Activated CD8-positive, alpha-beta memory T cell treated with anti-CD3 and anti-CD28 coated beads for 1 hour (primary cell): Measurements from ENCODE around the gene PDS5A.
"Not testable (repeated sequence)": the region's sequence is repeated elsewhere in the genome, so short reads cannot be mapped to it uniquely, and the experiment has no call there.

Experiments used
- DNase-seq, 2 donors: peaks; one replicate each; pipeline ENCODE4 v3.0.0-alpha.2; 2020; ENCODE audit warnings: low read depth in 1 of 2; ENCODE audit errors: extremely low read depth in 1 of 2

Gene PDS5A

DNA sequence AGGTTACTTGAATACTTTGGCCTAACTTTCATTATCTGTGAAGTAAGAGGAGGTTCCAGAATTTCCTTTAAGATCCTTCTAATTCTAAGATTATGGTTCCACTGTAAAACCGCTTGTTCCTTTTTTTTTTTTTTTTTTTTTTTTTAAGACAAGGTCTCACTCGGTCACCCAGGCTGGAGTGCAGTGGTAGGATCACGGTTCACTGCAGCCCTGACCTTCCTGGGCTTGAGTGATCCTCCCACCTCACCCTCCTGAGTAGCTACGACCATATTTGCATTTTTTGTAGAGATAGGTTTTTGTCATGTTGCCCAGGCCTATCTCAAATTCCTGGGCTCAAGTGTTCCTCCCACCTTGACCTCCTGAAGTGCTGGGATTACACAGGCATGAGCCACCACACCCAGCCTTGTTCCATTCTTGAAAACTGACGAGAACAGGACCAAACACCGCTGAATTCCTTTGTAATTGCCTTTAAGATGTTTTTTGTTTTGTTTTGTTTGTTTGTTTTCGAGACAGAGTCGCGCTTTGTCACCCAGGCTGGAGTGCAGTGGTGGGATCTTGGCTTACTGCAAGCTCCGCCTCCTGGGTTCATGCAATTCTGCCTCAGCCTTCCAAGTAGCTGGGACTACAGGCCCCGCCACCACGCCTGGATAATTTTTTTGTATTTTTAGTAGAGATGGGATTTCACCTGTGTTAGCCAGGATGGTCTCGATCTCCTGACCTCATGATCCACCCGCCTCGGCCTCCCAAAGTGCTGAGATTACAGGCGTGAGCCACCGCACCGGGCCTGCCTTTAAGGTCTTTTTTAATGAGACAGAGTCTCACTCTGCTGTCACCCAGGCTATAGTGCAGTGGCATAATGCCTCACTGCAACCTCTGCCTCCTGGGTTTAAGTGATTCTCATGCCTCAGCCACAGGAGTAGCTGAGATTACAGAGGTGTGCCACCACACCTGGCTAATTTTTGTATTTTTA lies 6.8 kb downstream of the PDS5A start:
- DNase-seq, result no peak

DNA sequence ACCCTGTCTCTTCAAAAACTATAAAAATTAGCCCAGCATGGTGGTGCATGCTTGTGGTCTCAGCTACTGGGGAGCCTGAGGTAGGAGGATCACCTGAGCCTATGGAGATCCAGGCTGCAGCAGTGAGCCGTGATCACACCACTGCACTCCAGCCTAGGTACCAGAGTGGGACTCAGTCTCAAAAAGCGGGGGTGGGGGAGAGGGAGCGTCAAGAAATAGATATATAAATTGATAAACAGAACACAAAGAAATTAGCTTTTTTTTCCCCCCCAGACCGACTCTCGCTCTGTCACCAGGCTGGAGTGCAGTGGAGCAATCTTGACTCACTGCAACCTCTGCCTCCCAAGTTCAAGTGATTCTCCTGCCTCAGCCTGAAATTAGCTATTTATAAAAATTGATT lies 14.1 kb downstream of the PDS5A start:
- no peak for DNase-seq

DNA sequence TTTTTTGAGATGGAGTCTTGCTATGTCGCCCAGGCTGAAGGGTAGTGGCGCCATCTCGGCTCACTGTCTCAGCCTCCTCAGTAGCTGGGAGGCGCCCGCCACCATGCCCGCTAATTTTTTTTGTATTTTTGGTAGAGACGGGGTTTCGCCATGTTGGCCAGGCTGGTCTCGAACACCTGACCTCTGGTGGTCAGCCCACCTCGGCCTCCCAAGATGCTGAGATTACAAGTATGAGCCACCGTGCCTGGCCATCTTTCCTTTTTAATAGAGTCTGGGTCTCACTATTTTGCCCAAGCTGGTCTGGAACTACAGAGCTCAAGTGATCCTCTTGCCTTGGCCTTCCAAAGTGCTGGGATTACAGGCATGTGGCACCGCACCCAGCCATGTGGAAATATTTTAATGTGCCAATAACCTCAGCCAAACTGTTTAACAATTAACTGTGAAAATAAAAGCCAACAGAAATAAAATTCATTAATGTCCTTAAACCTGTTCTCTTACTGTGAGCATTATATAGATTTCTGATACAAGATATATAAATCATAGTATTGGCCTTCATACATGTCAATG lies 16.3 kb downstream of the PDS5A start:
- no peak for DNase-seq

DNA sequence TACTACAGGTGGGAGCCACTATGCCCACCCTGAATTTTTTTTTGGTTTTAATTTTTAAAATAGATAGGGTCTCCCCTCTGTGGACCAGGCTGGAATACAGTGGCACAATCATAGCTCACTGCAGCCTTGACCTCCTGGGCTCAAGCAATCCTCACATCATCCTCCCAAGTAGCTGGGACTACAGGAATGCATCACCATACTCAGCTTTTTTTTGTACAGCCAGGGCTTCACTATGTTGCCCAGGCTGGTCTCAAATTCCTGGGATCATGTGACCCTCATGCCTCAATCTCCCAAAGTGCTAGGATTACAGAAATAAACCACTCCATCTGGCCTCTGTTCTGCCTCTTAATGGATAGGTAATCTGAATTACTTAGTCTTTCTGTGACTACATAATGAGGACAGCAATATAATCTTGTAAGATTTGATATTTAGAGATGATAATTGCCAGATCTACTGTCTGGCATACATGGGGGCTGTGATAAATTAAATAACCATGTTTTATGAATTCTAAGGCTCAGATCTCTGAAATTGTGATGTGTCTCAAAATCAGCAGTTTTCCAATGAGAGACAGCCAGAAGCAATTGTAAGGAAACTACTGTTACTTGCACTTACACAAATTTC lies 26.7 kb downstream of the PDS5A start:
- DNase-seq, result no peak

DNA sequence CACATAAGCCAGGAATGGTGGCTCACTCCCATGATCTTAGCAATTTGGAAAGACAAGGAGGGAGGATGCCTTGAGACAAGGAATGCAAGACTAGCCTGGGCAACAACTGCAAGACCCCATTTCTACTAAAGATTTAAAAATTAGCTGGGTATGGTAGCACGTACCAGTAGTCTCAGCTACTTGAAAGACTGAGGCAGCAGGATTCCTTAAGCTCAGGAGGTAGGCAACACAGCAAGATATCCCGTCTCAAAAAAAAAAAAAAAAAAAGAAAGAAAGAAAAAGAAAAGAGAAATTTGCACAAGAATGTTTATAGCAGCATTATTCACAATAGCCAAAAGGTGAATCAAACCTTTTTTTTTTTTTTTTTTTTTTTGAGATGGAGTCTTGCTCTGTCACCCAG lies 29.7 kb downstream of the PDS5A start:
- no peak for DNase-seq

DNA sequence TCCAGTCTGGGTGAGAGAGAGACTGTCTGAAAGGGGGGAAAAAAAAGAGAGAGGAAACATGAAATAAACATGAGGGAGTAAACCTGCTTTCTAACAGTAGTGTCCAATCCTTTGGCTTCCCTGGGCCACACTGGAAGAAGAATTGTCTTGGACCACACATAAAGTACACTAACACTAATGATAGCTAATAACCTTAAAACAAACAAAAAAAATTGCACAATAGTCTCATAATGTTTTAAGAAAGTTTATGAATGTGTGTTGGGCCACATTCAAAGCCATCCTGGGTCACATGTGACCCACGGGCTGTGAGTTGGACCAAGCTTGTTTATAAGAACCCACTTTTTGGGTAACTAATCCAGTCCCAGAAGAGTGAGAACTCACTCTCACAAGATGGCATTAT lies 30.3 kb downstream of the PDS5A start:
- DNase-seq, result no peak

DNA sequence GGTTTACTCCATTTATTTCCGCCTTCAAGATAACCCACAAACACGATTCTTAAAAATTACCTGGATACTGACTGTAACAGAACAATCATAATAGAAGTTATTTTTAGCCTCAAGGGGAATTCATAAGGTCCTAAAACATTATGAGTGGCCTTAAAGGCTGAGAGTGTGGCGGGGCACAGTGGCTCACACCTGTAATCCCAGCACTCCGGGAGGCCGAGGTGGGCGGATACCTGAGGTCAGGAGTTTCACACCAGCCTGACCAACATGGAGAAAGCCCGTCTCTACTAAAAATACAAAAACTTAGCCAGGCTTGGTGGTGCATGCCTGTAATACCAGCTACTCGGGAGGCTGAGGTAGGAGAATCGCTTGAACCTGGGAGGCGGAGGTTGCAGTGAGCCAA lies 33.5 kb downstream of the PDS5A start:
- not testable (repeated sequence) for DNase-seq

DNA sequence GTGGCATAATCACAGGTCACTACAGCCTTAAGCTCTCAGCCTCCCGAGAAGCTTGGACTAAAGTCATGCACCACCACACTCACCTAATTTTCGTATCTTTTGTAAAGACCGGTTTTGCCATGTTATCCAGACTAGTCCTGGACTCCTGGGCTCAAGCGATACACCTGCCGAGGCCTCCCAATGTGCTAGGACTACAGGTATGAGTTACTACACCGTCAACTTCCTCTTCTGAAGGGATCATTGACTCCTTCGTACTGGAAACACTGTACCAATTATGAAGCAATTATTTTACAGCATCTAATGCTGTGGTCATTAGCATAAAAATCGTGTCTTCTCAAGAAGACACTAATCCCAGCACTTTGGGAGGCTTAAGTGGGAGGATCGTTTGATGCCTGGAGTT lies 35.2 kb downstream of the PDS5A start:
- no peak for DNase-seq

DNA sequence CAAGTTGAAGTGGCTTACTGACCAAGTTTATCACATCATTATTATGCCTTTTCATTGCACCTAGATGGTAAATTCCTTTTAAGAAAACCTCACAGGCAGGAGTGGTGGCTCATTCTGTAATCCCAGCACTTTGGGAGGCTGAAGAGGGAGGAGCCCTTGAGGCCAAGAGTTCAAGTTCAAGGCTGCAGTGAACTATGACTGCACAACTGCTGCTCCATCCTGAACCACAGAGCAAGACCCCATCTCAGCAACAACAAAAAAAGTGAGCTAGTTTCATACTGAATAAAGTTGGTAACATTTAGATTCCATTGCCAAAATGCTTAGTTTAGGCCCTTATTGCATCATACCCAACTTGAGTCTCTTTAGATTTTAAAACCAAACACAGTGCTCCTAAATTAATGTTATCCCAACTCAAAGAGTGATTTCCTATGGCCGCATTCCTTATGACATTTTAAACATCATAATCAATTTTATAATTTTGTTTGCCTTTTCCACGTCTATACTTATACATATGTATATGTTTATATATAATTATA lies 36.0 kb downstream of the PDS5A start:
- no peak for DNase-seq

DNA sequence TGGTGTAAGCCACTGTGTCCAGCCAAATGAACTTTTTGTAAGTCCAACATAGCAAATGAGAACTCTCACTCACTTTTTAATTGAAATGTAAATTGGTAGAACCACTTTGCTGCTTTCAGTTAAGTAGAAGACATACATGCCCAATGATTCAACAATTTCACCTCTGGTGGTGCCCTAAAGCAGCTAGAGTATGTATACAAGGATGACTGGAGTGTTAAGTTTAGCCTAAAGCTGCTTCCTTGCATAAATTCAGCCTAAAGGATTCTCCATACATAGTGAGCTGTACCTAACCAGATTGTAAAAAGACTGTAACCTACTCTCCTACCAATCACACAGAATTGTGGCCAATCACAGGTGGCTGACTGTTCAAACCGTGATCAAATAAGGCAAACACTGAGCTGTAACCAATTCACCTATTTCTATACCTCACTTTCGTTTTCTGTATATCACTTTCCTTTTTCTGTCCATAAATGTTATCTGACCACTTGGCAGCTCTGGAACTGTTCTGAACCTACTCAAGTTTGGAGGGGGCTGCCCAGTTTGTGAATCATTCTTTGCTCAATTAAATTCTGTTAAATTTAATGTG lies 39.9 kb downstream of the PDS5A start:
- no peak for DNase-seq

DNA sequence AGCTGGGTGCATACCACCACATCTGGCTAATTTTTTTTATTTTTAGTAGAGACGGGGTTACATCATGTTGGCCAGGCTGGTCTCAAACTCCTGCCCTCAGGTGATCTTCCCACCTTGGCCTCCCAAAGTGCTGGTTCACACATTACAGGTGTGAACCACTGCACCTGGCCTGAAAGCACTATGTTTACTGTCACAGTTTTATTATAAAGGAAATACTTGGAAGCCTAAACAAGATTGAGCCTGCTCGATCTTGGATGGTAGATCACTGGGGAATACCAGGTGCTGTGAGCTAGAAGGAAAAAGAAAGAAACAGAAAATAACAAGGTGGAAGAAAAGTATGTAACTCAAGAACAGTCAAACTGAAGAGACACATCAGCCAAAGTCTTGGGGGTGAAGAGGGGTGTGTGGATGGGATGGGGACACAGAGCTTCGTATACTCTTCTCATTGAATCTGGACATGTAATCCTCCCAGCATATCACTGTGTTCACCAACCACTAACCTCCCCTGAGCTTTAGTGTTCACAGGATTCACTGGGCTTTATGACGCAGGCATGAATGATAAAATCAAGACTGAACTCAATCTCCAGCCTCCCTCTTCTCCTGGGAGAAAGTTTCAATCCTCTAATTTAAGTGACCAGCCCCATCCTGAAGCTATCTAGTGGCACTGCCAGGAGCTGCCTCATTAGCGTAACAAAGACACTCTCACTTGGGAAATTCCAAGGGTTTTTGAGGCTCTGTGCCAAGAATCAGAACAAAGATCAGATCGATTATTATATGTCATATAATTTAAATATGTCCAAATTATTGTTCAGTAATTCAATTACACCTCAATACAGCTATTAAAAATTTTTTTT lies 40.9 kb downstream of the PDS5A start:
- no peak for DNase-seq

DNA sequence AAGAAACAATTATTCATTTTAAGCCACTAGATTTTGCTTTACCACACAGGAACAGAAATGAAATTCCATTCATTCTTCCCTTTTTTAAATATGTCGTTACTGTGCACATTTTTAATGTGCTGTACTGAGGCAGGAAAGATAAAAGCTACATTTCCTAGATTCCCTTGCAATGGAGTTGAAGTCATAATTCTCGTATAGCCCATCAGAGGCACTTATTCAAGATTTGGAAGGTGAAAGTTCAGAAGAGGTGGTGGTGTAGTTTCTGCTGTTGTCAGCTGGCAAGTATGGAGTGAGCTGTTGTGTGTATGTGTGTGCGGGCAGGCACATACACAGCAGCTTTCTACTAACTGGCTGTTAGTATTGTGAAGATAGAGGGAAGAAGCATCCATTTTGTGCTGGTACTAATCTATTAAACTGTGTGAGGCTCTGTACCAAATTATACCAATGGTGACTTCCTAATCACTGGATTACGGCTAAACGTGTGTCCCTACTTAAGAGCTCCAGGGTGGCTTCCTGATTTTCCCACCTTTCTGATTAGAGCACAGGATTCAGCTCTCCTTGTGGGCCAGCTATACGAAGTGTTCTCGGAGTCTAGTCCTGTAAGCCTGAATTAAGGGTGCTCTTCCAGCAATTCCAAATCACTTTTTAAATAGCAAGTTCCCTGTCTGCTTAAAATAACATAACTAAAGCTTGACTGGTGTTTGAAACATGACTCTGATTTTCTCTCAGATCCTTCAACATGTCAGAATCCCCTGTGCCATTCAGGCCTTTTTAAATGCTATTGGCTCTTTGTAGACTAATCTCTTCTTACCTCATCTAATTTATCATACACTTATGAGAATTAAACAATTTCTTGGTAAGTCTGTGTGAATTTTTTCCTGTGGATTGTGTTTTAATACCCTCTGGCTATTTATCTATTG lies 43.8 kb downstream of the PDS5A start:
- no peak for DNase-seq

DNA sequence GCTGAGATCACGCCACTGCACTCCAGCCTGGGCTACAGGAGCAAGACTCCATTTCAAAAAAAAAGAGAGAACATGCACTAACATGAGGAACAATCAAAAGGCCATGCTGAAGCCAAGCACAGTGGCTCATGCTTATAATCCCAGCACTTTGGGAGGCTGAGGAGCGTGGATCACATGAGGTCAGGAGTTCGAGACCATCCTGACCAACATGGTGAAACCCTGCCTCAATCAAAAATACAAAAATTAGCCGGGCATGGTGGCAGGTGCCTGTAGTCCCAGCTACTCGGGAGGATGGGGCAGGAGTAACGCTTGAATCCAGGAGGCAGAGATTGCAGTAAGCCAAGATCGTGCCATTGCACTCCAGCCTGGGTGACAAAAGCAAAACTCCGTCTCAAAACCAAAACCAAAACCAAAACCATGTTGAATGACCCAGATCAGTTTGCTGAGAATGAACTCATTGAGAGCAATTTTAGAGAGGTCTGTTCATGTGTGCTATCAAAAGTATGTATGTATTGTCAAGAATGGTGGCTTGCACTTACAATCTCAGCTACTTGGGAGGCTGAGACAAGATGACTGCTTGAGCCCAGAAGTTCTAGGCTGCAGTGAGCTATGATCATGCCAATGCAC lies 44.8 kb downstream of the PDS5A start:
- DNase-seq, result no peak

DNA sequence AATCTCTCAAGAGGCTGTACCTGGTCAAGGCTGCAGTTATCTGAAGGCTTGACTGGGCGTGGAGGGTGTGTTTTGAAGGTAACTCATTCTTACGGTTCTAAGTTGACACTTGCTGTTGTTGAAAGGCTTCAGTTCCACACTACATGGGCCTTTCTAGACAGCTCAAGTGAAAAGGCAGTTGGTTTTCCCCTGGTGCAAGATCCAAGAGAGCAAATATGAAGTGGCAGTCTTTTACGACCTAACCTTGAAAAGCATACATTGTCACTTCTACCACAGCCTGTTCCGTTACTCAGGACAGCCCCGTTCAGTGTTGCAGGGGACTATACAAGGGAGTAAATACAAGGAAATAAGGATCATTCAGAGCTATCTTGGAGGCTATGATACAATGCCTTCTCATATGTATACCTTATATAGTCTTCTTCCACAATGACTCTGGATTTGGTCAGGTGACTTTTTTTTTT lies 46.2 kb downstream of the PDS5A start:
- DNase-seq, result no peak

DNA sequence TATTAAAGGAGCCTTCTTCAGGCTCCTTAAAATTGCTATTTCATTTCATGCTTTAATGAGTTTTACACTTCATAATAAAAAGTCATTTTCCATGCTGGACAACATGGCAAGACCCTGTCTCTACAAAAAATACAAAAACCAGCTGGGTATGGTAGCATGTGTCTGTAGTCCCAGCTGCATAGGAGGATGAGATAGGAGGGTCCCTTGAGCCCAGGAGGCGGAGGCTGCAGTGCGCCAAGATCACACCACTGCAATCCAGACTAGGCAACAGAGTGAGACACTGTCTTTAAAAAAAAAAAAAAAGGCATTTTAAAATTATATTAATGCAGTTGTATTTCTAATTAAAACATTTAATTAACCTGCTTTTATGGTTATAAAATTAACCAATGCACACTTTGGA lies 49.2 kb downstream of the PDS5A start:
- no peak for DNase-seq

DNA sequence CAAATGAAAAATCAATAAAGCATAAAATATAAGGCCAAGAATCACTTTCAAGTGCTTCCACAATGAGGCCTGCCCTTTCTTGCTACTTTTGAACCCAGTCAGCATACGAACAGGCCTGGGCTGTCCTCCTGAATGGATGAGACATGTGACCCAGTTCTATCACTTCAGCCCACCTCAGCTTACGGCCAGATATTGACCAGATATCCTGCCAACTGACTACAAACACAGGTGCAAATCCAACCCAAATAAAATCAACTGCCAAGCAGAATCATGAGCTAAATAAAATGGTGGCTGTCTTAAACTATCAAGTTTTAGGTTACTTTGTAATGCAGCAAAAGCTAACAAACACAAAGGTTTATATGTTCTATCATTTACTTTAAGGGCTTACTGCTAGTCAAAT lies 53.7 kb downstream of the PDS5A start:
- DNase-seq, result no peak

DNA sequence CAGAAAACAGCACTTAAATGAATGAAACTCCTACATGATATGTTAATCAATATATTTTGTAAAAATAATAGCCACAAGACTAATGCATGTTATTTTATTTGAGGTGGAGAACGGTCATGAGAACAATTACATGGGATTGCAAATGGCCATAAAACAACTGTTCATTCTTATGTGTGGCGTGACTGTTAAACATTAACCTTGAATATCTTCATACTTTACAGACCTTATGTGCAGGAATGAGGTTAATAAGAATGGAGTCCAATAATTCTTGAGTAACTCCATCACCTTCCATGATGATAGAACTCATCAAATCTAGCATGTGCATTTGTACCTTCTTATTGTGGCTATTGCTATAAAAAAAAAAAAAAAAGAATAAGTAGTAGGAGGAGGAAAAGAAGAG lies 55.3 kb downstream of the PDS5A start:
- DNase-seq, result no peak

DNA sequence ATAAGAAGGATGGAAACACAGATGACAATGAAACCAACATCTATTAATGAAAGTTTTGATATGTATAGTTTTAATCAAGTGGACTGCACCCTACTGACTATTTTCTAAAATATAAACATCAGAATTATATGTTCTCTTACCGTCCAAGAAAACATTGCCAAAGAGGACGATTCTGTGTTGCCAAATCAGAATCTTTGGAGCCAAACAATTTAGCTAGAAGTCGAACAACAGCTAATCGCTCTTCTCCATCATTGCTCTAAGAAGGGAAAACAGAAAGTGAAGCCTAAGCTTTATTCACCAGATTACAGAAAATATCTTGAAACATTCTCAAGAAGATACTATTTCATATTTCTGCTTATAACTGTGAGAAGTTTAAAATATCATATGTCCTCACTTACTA lies 64.2 kb downstream of the PDS5A start:
- no peak for DNase-seq

DNA sequence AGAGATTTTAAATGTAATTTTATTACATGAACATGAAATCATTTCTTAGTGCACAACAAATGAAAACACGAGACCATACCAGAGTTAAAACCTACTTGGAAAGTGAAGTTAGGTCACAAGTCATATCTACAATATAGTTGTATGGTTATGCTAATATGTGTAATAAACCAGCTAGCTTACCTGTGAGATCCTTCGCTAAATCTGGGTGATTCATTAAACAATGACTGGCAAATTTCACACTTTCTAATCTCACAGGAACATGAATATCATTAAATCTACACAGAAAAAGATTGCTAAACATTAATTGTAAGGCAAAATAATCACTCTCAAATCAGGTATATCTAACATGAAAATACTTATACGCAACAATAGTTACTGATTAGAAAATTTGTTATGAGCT lies 67.6 kb downstream of the PDS5A start:
- DNase-seq, result no peak
